H1 (cell line): ENCODE measurements around the gene TCF7L2. TPM values are rescaled to one million over a fixed set of nuclear protein-coding genes. Genes with fewer than 3 reads are reported as not detected.

ENCODE experiments used
- CTCF ChIA-PET: fragments of 300-600 bp; sonication (Branson Sonifier 250); formaldehyde crosslinking; loops from one replicate; lab custom pipeline; 2021; ENCODE audit not compliant: partially characterized antibody; lab: Charles Lee
- POLR2A ChIA-PET: fragments of 300-600 bp; sonication (Branson Sonifier 250); formaldehyde crosslinking; loops from one replicate; lab custom pipeline; 2021; ENCODE audit warnings: inconsistent platforms; ENCODE audit not compliant: partially characterized antibody; lab: Charles Lee
- DNase-seq, 2 experiments: peaks; one replicate each; pipeline versions ENCODE4 v3.0.0 to v3.0.0-alpha.2; 2010 to 2022; ENCODE audit warnings: low spot score in 2 of 2, low read depth in 1 of 2, mixed read lengths in 1 of 2
- FAIRE-seq: peaks from 2 replicates; lab custom pipeline; 2011; peaks lifted over from hg19 to GRCh38; lab: Jason Lieb, UNC
- H2AFZ ChIP-seq: 2 replicates; pipeline ENCODE4 v1.8.1; 2012; ENCODE audit warnings: low read length, inconsistent platforms
- H2AK5ac ChIP-seq: 2 replicates; pipeline ENCODE4 v1.6.1; 2013; ENCODE audit warnings: low read depth, low read length
- H2BK120ac ChIP-seq: replicated peaks from 2 replicates; pipeline ENCODE3; 2013; ENCODE audit warnings: low read depth, low read length, inconsistent platforms
- H2BK12ac ChIP-seq: 2 replicates; pipeline ENCODE4 v1.6.1; 2013; ENCODE audit warnings: low read depth, low read length
- H2BK15ac ChIP-seq: 2 replicates; pipeline ENCODE4 v1.6.1; 2013; ENCODE audit warnings: low read length
- H2BK20ac ChIP-seq: 2 replicates; pipeline ENCODE4 v1.6.1; 2013; ENCODE audit warnings: low read length
- H2BK5ac ChIP-seq: 2 replicates; pipeline ENCODE4 v1.6.1; 2013; ENCODE audit warnings: low read depth, low read length
- H3K14ac ChIP-seq: 2 replicates; pipeline ENCODE4 v1.6.1; 2013; ENCODE audit warnings: inconsistent platforms; ENCODE audit not compliant: insufficient read length
- H3K18ac ChIP-seq: 2 replicates; pipeline ENCODE4 v1.6.1; 2013; ENCODE audit warnings: low read length; ENCODE audit errors: extremely low read depth
- H3K23ac ChIP-seq: 2 replicates; pipeline ENCODE4 v1.6.1; 2013; ENCODE audit warnings: inconsistent platforms; ENCODE audit not compliant: insufficient read length
- H3K23me2 ChIP-seq: 2 replicates; pipeline ENCODE4 v1.6.1; 2013; ENCODE audit warnings: low read depth, low read length
- H3K27ac ChIP-seq: 2 replicates; pipeline ENCODE4 v1.6.1; 2011; ENCODE audit warnings: low read depth, low read length, inconsistent platforms
- H3K27me3 ChIP-seq, 4 experiments: replicated peaks in 1 of 4; 1 replicate in 1 of 4; 2 replicates in 3 of 4; pipeline versions ENCODE4 v1.6.1 to v1.8.1; 2011 to 2013; ENCODE audit warnings: low read length in 3 of 4, mild to moderate bottlenecking in 3 of 4, inconsistent platforms in 2 of 4, mixed read lengths in 2 of 4, moderate library complexity in 1 of 4; ENCODE audit not compliant: control insufficient read depth in 3 of 4, insufficient read depth in 3 of 4; ENCODE audit errors: extremely low read depth in 1 of 4
- H3K36me3 ChIP-seq, 4 experiments: 2 replicates each; pipeline versions ENCODE4 v1.6.1 to v1.8.1; 2011 to 2013; ENCODE audit warnings: mild to moderate bottlenecking in 4 of 4, low read length in 3 of 4, moderate library complexity in 2 of 4, control low read depth in 1 of 4, inconsistent platforms in 1 of 4; ENCODE audit not compliant: insufficient read depth in 4 of 4, control insufficient read depth in 2 of 4
- H3K4ac ChIP-seq: replicated peaks from 2 replicates; pipeline ENCODE3; 2013; ENCODE audit warnings: low read length, low read depth, mixed read lengths, inconsistent platforms; ENCODE audit not compliant: insufficient read length
- H3K4me1 ChIP-seq, 4 experiments: replicated peaks in 1 of 4; 1 replicate in 1 of 4; 2 replicates in 3 of 4; pipeline versions ENCODE4 v1.6.1 to v1.8.1; 2011 to 2013; ENCODE audit warnings: low read length in 3 of 4, inconsistent platforms in 2 of 4, mixed read lengths in 1 of 4; ENCODE audit not compliant: insufficient read depth in 4 of 4, control insufficient read depth in 3 of 4
- H3K4me2 ChIP-seq, 2 experiments: 2 replicates each; pipeline versions ENCODE4 v1.6.1 to v1.8.1; 2011 to 2013; ENCODE audit warnings: low read depth in 2 of 2, low read length in 2 of 2, control low read depth in 1 of 2, inconsistent platforms in 1 of 2, mild to moderate bottlenecking in 1 of 2; ENCODE audit not compliant: insufficient read depth in 1 of 2
- H3K4me3 ChIP-seq, 4 experiments: fragments of 200-600, 300-600 bp in 1 of 4; sonication (generic), shearing (Covaris generic), sonication (Bioruptor Twin) in 1 of 4; 2 replicates each; pipeline versions ENCODE4 v1.5.1 to v1.8.1; 2011 to 2016; ENCODE audit warnings: low read length in 4 of 4, low read depth in 3 of 4, control low read depth in 2 of 4, inconsistent platforms in 2 of 4, mild to moderate bottlenecking in 2 of 4, mixed read lengths in 1 of 4, moderate library complexity in 1 of 4; ENCODE audit not compliant: insufficient read depth in 2 of 4; ENCODE audit errors: extremely low read depth in 1 of 4
- H3K56ac ChIP-seq: replicated peaks from 2 replicates; pipeline ENCODE3; 2013; ENCODE audit warnings: low read depth, mild to moderate bottlenecking, mixed read lengths, low read length, inconsistent platforms; ENCODE audit not compliant: insufficient read length
- H3K79me1 ChIP-seq: 2 replicates; pipeline ENCODE4 v1.6.1; 2013; ENCODE audit warnings: low read depth, low read length, control low read depth
- H3K79me2 ChIP-seq, 2 experiments: 2 replicates each; pipeline versions ENCODE4 v1.6.1 to v1.8.1; 2012 to 2013; ENCODE audit warnings: low read length in 2 of 2, mild to moderate bottlenecking in 2 of 2, inconsistent platforms in 1 of 2; ENCODE audit not compliant: insufficient read depth in 2 of 2, control insufficient read depth in 1 of 2
- H3K9ac ChIP-seq, 4 experiments: replicated peaks in 1 of 4; 1 replicate in 1 of 4; 2 replicates in 3 of 4; pipeline versions ENCODE4 v1.6.1 to v1.8.1; 2011 to 2013; ENCODE audit warnings: low read depth in 3 of 4, low read length in 3 of 4, control low read depth in 2 of 4, mild to moderate bottlenecking in 2 of 4, moderate library complexity in 2 of 4, inconsistent platforms in 1 of 4; ENCODE audit errors: extremely low read depth in 1 of 4
- H3K9me3 ChIP-seq, 2 experiments: 2 replicates each; pipeline versions ENCODE4 v1.6.1 to v1.8.1; 2012 to 2013; ENCODE audit warnings: mild to moderate bottlenecking in 2 of 2, moderate library complexity in 2 of 2, control low read depth in 1 of 2, inconsistent platforms in 1 of 2, low read depth in 1 of 2, low read length in 1 of 2, mixed read lengths in 1 of 2; ENCODE audit not compliant: insufficient read depth in 2 of 2
- H4K20me1 ChIP-seq, 2 experiments: replicated peaks in 1 of 2; 2 replicates each; pipeline versions ENCODE3 to v1.8.1; 2011 to 2013; ENCODE audit warnings: inconsistent platforms in 2 of 2, low read length in 2 of 2, mild to moderate bottlenecking in 1 of 2; ENCODE audit not compliant: insufficient read depth in 2 of 2, control insufficient read depth in 1 of 2
- H4K5ac ChIP-seq: 2 replicates; pipeline ENCODE4 v1.6.1; 2013; ENCODE audit warnings: low read length, low read depth, mixed read lengths, inconsistent platforms; ENCODE audit not compliant: insufficient read length
- H4K8ac ChIP-seq: 2 replicates; pipeline ENCODE4 v1.8.0; 2013; ENCODE audit warnings: mild to moderate bottlenecking, moderate library complexity, low read length, inconsistent platforms; ENCODE audit not compliant: insufficient read depth; ENCODE audit errors: extremely low read depth
- H4K91ac ChIP-seq: replicated peaks from 2 replicates; pipeline ENCODE3; 2013; ENCODE audit warnings: low read length, mixed read lengths, inconsistent platforms; ENCODE audit not compliant: insufficient read length
- JUN ChIP-seq: IDR thresholded peaks from 2 replicates; pipeline ENCODE4 v1.6.1; 2011; ENCODE audit warnings: low read depth, mild to moderate bottlenecking, improper control_type of control experiment, low read length
- RBBP5 ChIP-seq: IDR thresholded peaks from 2 replicates; pipeline ENCODE4 v1.7.1; 2012; ENCODE audit warnings: low read depth, mild to moderate bottlenecking, inconsistent platforms, low read length, moderate library complexity, borderline replicate concordance
- SP2 ChIP-seq: IDR thresholded peaks from 2 replicates; pipeline ENCODE4 v1.6.1; 2012; ENCODE audit warnings: mild to moderate bottlenecking, low read length, inconsistent platforms
- SRF ChIP-seq: IDR thresholded peaks from 2 replicates; pipeline ENCODE4 v1.6.1; 2011; ENCODE audit warnings: mild to moderate bottlenecking, low read depth, low read length, moderate library complexity
- TCF12 ChIP-seq: IDR thresholded peaks from 2 replicates; pipeline ENCODE4 v1.6.1; 2011; ENCODE audit warnings: low read depth, mild to moderate bottlenecking, low read length
- WGBS, 2 experiments: shearing (Covaris generic) in 1 of 2; methylation state at CpG; one replicate each; pipeline versions ENCODE4 v1.1.6 to v1.1.7; 2013 to 2015; ENCODE audit warnings: low lambda C conversion rate in 2 of 2, mixed read lengths in 2 of 2, inconsistent platforms in 1 of 2, low coverage in 1 of 2, missing lambda C conversion rate in 1 of 2; ENCODE audit not compliant: insufficient replicate concordance in 2 of 2, insufficient coverage in 1 of 2, insufficient read length in 1 of 2; ENCODE audit errors: extremely low coverage in 1 of 2, missing lambda C conversion rate in 1 of 2; 5-methylcytosine and 5-hydroxymethylcytosine counted together
- polyA plus RNA-seq, 7 experiments: library from polyadenylated mRNA; depleted of rRNA in 3 of 7; stranded (reverse) in 5 of 7; unstranded in 2 of 7; fragments of >200 nt in 5 of 7; fragments of 200-250 nt in 2 of 7; gene quantifications; 1 replicate in 5 of 7; 2 replicates in 1 of 7; 4 replicates in 1 of 7; pipeline versions ENCODE4 v1.2.1 to v1.2.3, GENCODE V29; 2011 to 2013; ENCODE audit warnings: missing spikeins in 2 of 7, mixed read lengths in 2 of 7
- total RNA-seq: library from RNA; stranded (reverse); fragmentation: NEBNext Ultra II Directional; extraction: Animal tissue kit (Norgen Biotek cat#: 25700); gene quantifications from 2 replicates; pipeline ENCODE4 v1.2.1, GENCODE V29; 2021

TCF7L2 gene
- total and polyA plus RNA-seq, 2 of the 8 experiments (the other 6 are each of a cell fraction or from before 2014, with no cell fraction given): 33.9 to 67.3 TPM

GRCh38 chr10:112913255-112913654 lies 36.8 kb upstream of the TCF7L2 start:
- H3K4me3 ChIP-seq: no peak overlapping the region
- no peak overlapping the region for H4K91ac ChIP-seq
- no peak overlapping the region for H3K18ac ChIP-seq
- H3K27me3 ChIP-seq: peaks cover 10 to 32% (median 27%) of the 10 kb centered on the region in 4 experiments
- no peak overlapping the region for H2BK12ac ChIP-seq
- H3K14ac ChIP-seq: no peak overlapping the region
- H3K23ac ChIP-seq: no peak overlapping the region
- H2BK5ac ChIP-seq: no peak overlapping the region
- H3K4ac ChIP-seq: no peak overlapping the region
- H4K5ac ChIP-seq: no peak overlapping the region
- H3K36me3 ChIP-seq: no peaks in the 10 kb centered on the region
- no peak overlapping the region for H3K9ac ChIP-seq
- CTCF ChIA-PET: interaction anchor here (0.6 kb wide), 1 partner anchor 441 kb away, joined by 3 read pairs; no protein-coding TSS in a partner anchor
- TF ChIP-seq SRF (no peak), JUN (no peak), SP2 (no peak), TCF12 (no peak), RBBP5 (no peak)
- no peak overlapping the region for H2AFZ ChIP-seq
- POLR2A ChIA-PET: no interaction called here
- no peak for DNase-seq
- H3K4me1 ChIP-seq: peaks cover 2 to 13% (median 4%) of the 10 kb centered on the region in 4 experiments; a peak in 6 of 7 replicates
- no peaks in the 10 kb centered on the region for H4K20me1 ChIP-seq
- 67% methylated on average over 1 of the region's 1 CpG; no CpG with 5 or more reads in 1 of the 2 experiments for WGBS, 2 experiments
- no peak overlapping the region for H2AK5ac ChIP-seq
- no peak for FAIRE-seq
- H3K79me2 ChIP-seq: no peaks in the 10 kb centered on the region
- H3K79me1 ChIP-seq: no peaks in the 10 kb centered on the region
- H2BK15ac ChIP-seq: no peak overlapping the region
- peaks cover 4% of the 10 kb centered on the region; the same call in 1 of the 2 replicates for H3K23me2 ChIP-seq
- H3K9me3 ChIP-seq: no peaks in the 10 kb centered on the region
- H4K8ac ChIP-seq: no peak overlapping the region; the same call in 1 of the 2 replicates
- H3K27ac ChIP-seq: no peak overlapping the region
- H3K4me2 ChIP-seq: no peak overlapping the region
- no peak overlapping the region for H2BK120ac ChIP-seq
- H3K56ac ChIP-seq: no peak overlapping the region
- H2BK20ac ChIP-seq: no peak overlapping the region
